Kidney epithelial cell (primary cell): ENCODE measurements around the gene SPARC. TPM values are rescaled to one million over a fixed set of nuclear protein-coding genes. Genes with fewer than 3 reads are reported as not detected.

ENCODE experiments used
- DNase-seq: peaks from one replicate; pipeline ENCODE4 v3.0.0-alpha.2; 2010; ENCODE audit warnings: low read depth
- H3K27me3 ChIP-seq: 2 replicates; pipeline ENCODE4 v1.6.0; 2011; ENCODE audit warnings: low read length; ENCODE audit not compliant: control insufficient read depth, insufficient read depth
- H3K36me3 ChIP-seq: 2 replicates; pipeline ENCODE4 v1.5.1; 2011; ENCODE audit warnings: low read length; ENCODE audit not compliant: control insufficient read depth, insufficient read depth
- H3K4me3 ChIP-seq: 2 replicates; pipeline ENCODE4 v1.5.1; 2011; ENCODE audit warnings: low read depth, mild to moderate bottlenecking, control low read depth, low read length
- total RNA-seq: library from RNA; depleted of rRNA; stranded (reverse); fragments of >200 nt; gene quantifications from 2 replicates; pipeline ENCODE4 v1.2.3, GENCODE V29; 2015
- TF ChIP-seq, protein P1 (sequence below): IDR thresholded peaks from 2 replicates; pipeline ENCODE4 v1.5.1; 2011; ENCODE audit warnings: mild to moderate bottlenecking, moderate library complexity, low read length, control low read depth, inconsistent platforms; ENCODE audit not compliant: insufficient read depth, poor library complexity, severe bottlenecking

The SPARC gene
- total RNA-seq, 1 donor from 2014 or later = 139 TPM

GRCh38 chr5:151618907-151619306, 67.8 kb downstream of the SPARC start:
- H3K4me3 ChIP-seq = no peak overlapping the region
- TF ChIP-seq, protein P1, sequence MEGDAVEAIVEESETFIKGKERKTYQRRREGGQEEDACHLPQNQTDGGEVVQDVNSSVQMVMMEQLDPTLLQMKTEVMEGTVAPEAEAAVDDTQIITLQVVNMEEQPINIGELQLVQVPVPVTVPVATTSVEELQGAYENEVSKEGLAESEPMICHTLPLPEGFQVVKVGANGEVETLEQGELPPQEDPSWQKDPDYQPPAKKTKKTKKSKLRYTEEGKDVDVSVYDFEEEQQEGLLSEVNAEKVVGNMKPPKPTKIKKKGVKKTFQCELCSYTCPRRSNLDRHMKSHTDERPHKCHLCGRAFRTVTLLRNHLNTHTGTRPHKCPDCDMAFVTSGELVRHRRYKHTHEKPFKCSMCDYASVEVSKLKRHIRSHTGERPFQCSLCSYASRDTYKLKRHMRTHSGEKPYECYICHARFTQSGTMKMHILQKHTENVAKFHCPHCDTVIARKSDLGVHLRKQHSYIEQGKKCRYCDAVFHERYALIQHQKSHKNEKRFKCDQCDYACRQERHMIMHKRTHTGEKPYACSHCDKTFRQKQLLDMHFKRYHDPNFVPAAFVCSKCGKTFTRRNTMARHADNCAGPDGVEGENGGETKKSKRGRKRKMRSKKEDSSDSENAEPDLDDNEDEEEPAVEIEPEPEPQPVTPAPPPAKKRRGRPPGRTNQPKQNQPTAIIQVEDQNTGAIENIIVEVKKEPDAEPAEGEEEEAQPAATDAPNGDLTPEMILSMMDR = no peak
- H3K27me3 ChIP-seq = peaks cover 4% of the 10 kb centered on the region
- H3K36me3 ChIP-seq = no peaks in the 10 kb centered on the region
- DNase-seq = no peak

GRCh38 chr5:151617841-151618710, 68.6 kb downstream of the SPARC start:
- Histone ChIP-seq H3K4me3 (no peak overlapping the region), H3K36me3 (no peaks in the 10 kb centered on the region), H3K27me3 (peaks cover 4% of the 10 kb centered on the region)
- DNase-seq = no peak
- TF ChIP-seq, protein P1 = no peak

- no peaks in the 10 kb centered on the region for H3K36me3 ChIP-seq
- DNase-seq = no peak
- no peak overlapping the region for H3K4me3 ChIP-seq
- TF ChIP-seq, protein P1 = no peak
- peaks cover 2% of the 10 kb centered on the region for H3K27me3 ChIP-seq
These were observed 69.3 kb downstream of the SPARC start for GRCh38 chr5:151617383-151617840.

- no peak for DNase-seq
- TF ChIP-seq, protein P1 = no peak
- H3K36me3 ChIP-seq = no peaks in the 10 kb centered on the region
- no peaks in the 10 kb centered on the region for H3K27me3 ChIP-seq
- no peak overlapping the region for H3K4me3 ChIP-seq
These were observed 71.3 kb downstream of the SPARC start for GRCh38 chr5:151615431-151615830.

DNA sequence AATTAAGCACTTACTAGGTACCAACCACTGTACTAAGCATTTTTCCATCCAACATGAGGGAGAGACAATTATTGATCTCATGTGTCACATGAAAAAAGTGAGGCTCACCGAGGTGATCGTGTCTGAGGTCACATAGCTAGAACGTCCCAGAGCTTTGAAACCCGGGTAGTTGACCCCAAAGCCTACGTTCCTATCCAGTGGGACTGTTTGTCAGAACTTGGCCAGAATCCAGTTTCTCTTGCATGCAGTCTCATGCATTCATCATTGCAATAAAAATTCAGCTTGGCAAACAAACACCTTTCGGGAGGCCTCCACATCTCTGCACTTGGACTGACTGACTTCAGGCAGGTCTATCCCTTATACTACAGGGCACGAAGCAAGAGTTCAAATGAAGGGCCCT, 72.2 kb downstream of the SPARC start:
- no peak overlapping the region for H3K4me3 ChIP-seq
- DNase-seq = no peak
- H3K27me3 ChIP-seq = no peaks in the 10 kb centered on the region
- no peaks in the 10 kb centered on the region for H3K36me3 ChIP-seq
- TF ChIP-seq, protein P1 = no peak
